Activated CD8-positive, alpha-beta memory T cell treated with anti-CD3 and anti-CD28 coated beads for 48 hours (primary cell): ENCODE results near the gene MARS2.
"Not testable (repeated sequence)": the region's sequence is repeated elsewhere in the genome, so short reads cannot be mapped to it uniquely, and the experiment has no call there.

ENCODE experiments used
- DNase-seq, 3 experiments: peaks; one replicate each; pipeline ENCODE4 v3.0.0-alpha.2; 2020; ENCODE audit warnings: low read depth in 2 of 3, low spot score in 2 of 3

MARS2 gene

GRCh38 chr2:197705121-197705911 lies at the start of gene MARS2:
Gene MARS2 (plus strand): TSS chr2:197705369. CDS start chr2:197705406, 37 bp downstream.
- DNase-seq, result peak; percentile 71 to 83 (median 75)

- DNase-seq, result no peak
Observed at GRCh38 chr2:197657562-197657961, 47.6 kb upstream of the MARS2 start.

- no peak for DNase-seq
Observed at GRCh38 chr2:197661626-197662025, 43.5 kb upstream of the MARS2 start.

- DNase-seq, result no peak
Observed at GRCh38 chr2:197666277-197666676, 38.9 kb upstream of the MARS2 start.

GRCh38 chr2:197668296-197668695 lies 36.9 kb upstream of the MARS2 start:
- no peak for DNase-seq

- no peak for DNase-seq
Observed at GRCh38 chr2:197669077-197669476, 36.1 kb upstream of the MARS2 start.

GRCh38 chr2:197672371-197672893 lies 32.7 kb upstream of the MARS2 start:
- DNase-seq, result no peak

GRCh38 chr2:197673106-197673505 lies 32.1 kb upstream of the MARS2 start:
- DNase-seq, result no peak

GRCh38 chr2:197673606-197674005 lies 31.6 kb upstream of the MARS2 start:
- no peak for DNase-seq

- no peak for DNase-seq
Observed at GRCh38 chr2:197674060-197674459, 31.1 kb upstream of the MARS2 start.

GRCh38 chr2:197674591-197674990 lies 30.6 kb upstream of the MARS2 start:
- DNase-seq, result no peak

GRCh38 chr2:197675246-197675645 lies 29.9 kb upstream of the MARS2 start, which contains the start of gene RFTN2:
Gene RFTN2 (minus strand): TSS chr2:197675587. CDS start chr2:197675458, 129 bp downstream.
- no peak for DNase-seq

GRCh38 chr2:197675711-197676188 lies 29.4 kb upstream of the MARS2 start:
- DNase-seq, result no peak

- DNase-seq, result no peak
Observed at GRCh38 chr2:197677056-197677455, 28.1 kb upstream of the MARS2 start.

GRCh38 chr2:197677483-197677882 lies 27.7 kb upstream of the MARS2 start:
- no peak for DNase-seq

- DNase-seq, result not testable (repeated sequence)
Observed at GRCh38 chr2:197695206-197695605, 10.0 kb upstream of the MARS2 start.

- not testable (repeated sequence) for DNase-seq
Observed at GRCh38 chr2:197695971-197696370, 9.2 kb upstream of the MARS2 start.

- not testable (repeated sequence) for DNase-seq
Observed at GRCh38 chr2:197696571-197696970, 8.6 kb upstream of the MARS2 start.

- DNase-seq, result not testable (repeated sequence)
Observed at GRCh38 chr2:197699724-197700123, 5.4 kb upstream of the MARS2 start.

- DNase-seq, result no peak
Observed at GRCh38 chr2:197700960-197701359, 4.2 kb upstream of the MARS2 start.

GRCh38 chr2:197704434-197705120 lies 592 bp upstream of the MARS2 start:
- no peak for DNase-seq
